H1 (cell line): ENCODE measurements around the gene ELOVL5. TPM values are rescaled to one million over a fixed set of nuclear protein-coding genes. Genes with fewer than 3 reads are reported as not detected.

Source experiments
- EZH2 ChIP-seq: fragments of 200-600 bp; sonication (generic); IDR thresholded peaks from 2 replicates; pipeline ENCODE4 v1.7.1; 2012; ENCODE audit warnings: low read depth, mild to moderate bottlenecking, moderate library complexity, low read length, inconsistent platforms; ENCODE audit not compliant: severe bottlenecking
- RNF2 ChIP-seq: fragments of 200-900, 300-1000 bp; sonication (generic); IDR thresholded peaks from 2 replicates; pipeline ENCODE4 v1.7.1; 2016; ENCODE audit warnings: borderline replicate concordance, low read depth, mild to moderate bottlenecking, antibody characterized with exemption, low read length; ENCODE audit not compliant: poor library complexity, severe bottlenecking; ENCODE audit errors: missing control alignments
- polyA plus RNA-seq, 7 experiments: library from polyadenylated mRNA; depleted of rRNA in 3 of 7; stranded (reverse) in 5 of 7; unstranded in 2 of 7; fragments of >200 nt in 5 of 7; fragments of 200-250 nt in 2 of 7; gene quantifications; 1 replicate in 5 of 7; 2 replicates in 1 of 7; 4 replicates in 1 of 7; pipeline versions ENCODE4 v1.2.1 to v1.2.3, GENCODE V29; 2011 to 2013; ENCODE audit warnings: missing spikeins in 2 of 7, mixed read lengths in 2 of 7
- total RNA-seq: library from RNA; stranded (reverse); fragmentation: NEBNext Ultra II Directional; extraction: Animal tissue kit (Norgen Biotek cat#: 25700); gene quantifications from 2 replicates; pipeline ENCODE4 v1.2.1, GENCODE V29; 2021

ELOVL5 gene
- total and polyA plus RNA-seq, 2 of the 8 experiments (the other 6 are each of a cell fraction or from before 2014, with no cell fraction given), result 113 to 156 TPM

GRCh38 chr6:53377289-53377688, 28.5 kb upstream of the ELOVL5 start (continued):
- no peak for TF ChIP-seq RNF2
- TF ChIP-seq EZH2, result no peak
